GM12865 (cell line): ENCODE data around the gene LRRC8B.
"Not testable (repeated sequence)": the region's sequence is repeated elsewhere in the genome, so short reads cannot be mapped to it uniquely, and the experiment has no call there.

ENCODE experiments used
- DNase-seq: peaks from one replicate; pipeline ENCODE4 v3.0.0; 2010; ENCODE audit warnings: low read depth
- H3K4me3 ChIP-seq: 2 replicates; pipeline ENCODE4 v1.5.1; 2011; ENCODE audit warnings: mild to moderate bottlenecking, low read depth, low read length, control low read depth
- CTCF ChIP-seq: IDR thresholded peaks from 2 replicates; pipeline ENCODE4 v1.5.1; 2011; ENCODE audit warnings: low read length, control low read depth, low read depth, inconsistent platforms; ENCODE audit not compliant: insufficient read depth; ENCODE audit errors: missing control alignments

The LRRC8B gene

DNA sequence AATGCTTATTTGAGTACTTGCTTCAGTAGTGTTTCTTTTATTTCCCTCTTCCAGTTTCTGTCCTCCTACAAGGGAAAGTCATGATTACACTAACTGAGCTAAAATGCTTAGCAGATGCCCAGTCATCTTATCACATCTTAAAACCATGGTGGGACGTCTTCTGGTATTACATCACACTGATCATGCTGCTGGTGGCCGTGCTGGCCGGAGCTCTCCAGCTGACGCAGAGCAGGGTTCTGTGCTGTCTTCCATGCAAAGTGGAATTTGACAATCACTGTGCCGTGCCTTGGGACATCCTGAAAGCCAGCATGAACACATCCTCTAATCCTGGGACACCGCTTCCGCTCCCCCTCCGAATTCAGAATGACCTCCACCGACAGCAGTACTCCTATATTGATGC, 57.9 kb downstream of the LRRC8B start:
- TF ChIP-seq CTCF, result no peak
- no peak overlapping the region for H3K4me3 ChIP-seq
- no peak for DNase-seq

GRCh38 chr1:89584211-89584610, 59.6 kb downstream of the LRRC8B start:
- no peak for TF ChIP-seq CTCF
- H3K4me3 ChIP-seq, result no peak overlapping the region
- DNase-seq, result no peak

DNA sequence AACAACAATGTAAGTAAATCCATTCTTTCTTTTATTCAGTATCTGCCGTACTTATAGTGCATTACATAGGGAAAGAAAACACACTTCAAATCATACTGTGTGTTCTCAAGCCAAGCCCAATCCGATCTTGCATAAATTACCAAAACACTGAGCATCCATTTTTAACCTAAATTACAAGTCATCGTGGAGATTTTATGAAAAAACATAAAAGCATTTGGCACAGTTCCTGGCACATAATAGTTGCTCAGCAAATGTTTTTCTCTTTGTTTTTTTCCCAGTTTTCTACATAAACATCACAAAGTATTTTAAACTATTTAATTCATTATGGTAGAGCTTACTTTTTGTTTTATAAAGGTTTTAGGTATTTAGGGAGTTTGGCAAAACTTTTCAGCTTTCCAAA, 60.2 kb downstream of the LRRC8B start:
- no peak for TF ChIP-seq CTCF
- no peak overlapping the region for H3K4me3 ChIP-seq
- no peak for DNase-seq

DNA sequence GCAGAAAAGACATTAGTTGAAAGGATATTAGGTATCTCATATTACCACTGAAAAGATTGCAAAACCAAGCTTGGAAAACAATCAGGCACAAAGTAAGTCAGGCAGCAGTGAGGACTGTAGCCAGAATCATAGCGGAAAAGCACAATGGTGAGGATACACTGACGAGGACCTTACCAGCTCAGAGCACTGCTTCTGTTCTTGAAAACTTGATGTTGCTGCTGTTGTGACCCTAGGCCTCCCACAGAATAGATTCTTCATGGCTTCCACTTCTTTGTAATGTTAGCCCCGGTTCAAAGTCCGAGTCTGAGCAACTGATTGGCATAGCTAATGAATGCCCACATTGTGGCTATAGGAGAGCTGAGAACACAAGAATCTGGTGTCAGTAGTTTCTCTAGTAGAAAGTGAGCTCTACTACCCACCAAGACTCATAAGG, 63.1 kb downstream of the LRRC8B start:
- DNase-seq, result no peak
- H3K4me3 ChIP-seq, result no peak overlapping the region
- TF ChIP-seq CTCF, result no peak

GRCh38 chr1:89588480-89588879, 63.9 kb downstream of the LRRC8B start:
- DNase-seq, result no peak
- H3K4me3 ChIP-seq, result no peak overlapping the region
- TF ChIP-seq CTCF, result no peak

DNA sequence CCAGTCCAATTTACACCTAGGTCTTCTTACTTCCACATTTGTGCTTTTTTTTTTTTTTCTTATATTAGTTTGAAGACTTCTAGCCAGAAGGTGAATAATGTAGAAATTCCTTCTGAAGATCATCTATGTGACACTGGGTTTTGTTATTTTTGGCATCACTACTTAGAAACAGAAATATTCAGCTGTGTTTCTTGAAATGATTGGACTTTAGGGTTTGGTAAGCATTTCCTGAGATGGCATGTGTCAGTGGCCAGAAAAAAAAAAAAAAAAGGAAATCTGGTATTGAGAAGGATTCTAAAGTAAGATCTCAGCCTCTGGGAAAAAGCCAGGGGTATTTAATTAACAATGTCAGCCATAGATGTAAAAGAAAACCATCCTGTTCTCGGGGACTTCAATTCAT, 64.9 kb downstream of the LRRC8B start:
- no peak for TF ChIP-seq CTCF
- no peak for DNase-seq
- H3K4me3 ChIP-seq, result no peak overlapping the region

DNA sequence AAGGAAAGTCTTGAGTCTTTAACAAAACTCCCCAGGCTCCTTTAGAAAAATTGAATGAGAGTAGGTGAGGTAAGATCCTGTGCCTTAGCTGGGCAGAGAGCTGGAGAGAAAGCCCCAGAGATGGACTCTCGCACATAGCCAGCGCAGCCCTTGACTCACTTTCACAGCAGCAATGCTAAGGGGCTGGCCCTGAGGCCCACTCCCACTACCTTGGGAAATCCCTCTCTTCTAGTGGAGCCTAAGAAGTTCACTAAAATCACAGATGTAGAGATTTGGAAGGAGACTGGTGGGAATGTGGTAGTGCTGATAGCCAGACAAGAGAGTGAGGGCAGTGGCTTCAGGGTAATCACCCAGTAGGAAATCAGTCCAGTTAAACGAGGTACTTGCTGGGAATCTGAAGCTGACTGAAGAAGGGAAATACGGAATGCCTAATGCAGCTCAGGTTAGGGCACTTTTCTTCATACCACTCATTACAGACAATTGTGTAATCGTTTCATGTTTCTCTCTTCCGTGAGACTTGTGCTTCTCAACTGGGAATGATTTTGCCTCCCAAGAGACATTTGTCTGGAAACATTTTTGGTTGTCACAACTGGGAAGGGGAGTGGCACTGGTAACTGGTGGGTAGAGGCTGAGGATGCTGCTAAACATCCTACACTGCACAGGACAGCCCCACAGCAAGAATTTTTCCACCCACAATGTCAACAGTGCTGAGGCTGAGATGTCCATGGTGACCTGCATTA, 65.9 kb downstream of the LRRC8B start:
- no peak overlapping the region for H3K4me3 ChIP-seq
- no peak for TF ChIP-seq CTCF
- no peak for DNase-seq

GRCh38 chr1:89592861-89593302, 68.3 kb downstream of the LRRC8B start:
- not testable (repeated sequence) for DNase-seq, H3K4me3 ChIP-seq
